CMK (cell line): ENCODE data around the gene TEKT3.

ENCODE experiments used
- DNase-seq: peaks from one replicate; pipeline ENCODE4 v3.0.0-alpha.2; 2010; ENCODE audit warnings: low read depth

TEKT3 gene

DNA sequence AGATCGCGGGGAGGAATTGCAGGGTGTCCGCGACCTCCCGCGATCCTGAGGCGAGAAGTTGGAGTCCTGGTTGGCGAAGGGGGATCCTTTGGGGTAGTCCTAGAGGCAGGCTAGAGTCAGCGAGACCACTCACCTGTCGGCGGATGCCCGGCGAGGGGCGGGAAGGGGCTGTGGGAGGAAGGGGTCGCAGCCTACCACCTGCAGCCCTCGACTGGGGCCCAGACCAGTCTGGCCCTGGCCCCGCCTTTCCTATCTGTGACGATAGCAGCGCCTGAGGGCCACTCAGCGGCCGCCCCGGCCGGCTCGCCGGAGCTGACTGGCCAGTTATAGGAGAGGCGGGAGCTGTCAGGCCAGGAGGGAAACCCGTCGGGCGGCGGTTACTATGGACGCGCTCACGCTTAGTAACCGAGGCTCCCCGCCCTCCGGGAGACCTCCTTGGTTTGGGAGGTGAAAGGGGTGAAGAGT is at the start of gene TEKT3:
Gene TEKT3, minus strand, starts transcription at position 213 of the 465 bp plus-strand sequence. CDS start 10,012 bp downstream, outside the sequence.
- DNase-seq, result no peak

DNA sequence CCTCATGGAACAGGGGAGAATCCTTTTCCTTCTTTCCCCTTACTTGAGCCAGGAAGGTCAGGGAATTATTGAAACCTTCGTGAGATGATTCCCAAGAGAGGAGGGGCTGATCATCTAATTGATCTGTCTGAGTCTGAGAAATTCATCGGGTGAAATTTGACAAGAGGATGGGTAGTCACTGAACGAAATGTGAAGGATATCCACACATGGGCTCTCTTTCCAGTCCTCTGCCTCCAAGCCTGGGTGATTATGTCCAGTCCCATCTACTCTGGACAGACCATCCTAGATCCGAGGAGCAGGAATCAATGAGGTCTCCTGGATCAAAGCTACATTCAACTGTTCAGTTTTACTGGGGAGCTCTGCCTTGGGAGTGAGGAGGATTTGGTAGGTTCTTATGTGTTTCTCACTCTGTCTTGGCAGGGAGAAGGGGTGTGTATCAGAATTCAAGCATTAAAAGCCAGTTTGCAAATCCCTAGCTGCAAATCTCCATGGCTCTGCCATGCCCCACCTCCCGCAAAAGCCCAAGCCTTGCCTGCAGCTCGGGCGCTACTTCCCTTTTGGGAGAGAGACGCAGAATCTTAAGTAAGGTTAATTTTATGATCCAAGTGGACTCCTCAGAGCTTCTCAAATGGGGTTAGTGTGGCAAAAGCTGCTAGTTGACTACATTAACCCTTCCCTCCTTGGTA is 47.1 kb upstream of the TEKT3 start:
- no peak for DNase-seq

DNA sequence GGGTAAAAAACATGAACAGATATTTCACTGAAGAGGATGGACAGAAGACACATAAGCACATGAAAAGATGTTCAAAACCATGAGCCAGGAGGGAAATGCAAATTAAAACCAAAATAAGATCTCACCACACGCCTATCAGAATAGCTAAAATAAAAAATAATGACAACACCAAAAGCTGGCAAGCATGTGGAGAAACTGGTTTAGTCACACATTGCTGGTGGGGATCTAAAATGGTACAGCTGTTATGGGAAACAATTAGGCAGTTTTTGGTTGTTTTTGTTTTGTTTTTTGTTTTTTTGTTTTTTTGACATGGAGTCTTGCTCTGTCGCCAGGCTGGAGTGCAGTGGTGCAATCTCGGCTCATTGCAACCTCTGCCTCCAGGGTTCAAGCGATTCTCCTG is 44.7 kb upstream of the TEKT3 start:
- DNase-seq, result no peak

DNA sequence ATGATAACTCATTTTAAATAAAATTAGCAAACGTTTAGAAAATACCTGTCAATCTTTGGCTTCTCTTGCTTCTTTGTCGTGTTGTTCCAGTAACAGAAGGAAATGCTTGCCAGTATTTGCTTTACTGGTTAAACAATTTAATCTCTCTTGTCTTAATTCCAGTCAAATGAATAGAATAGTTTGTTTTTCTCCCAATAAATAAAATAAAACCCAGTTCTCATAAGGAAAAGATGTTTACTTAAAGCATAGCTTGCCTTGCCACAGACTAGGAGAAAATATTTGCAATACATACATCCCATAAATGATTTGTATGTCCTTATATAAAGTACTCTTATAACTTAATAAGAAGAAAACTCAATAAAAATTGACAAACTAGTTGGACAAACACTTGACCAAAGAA is 43.9 kb upstream of the TEKT3 start:
- DNase-seq, result no peak

DNA sequence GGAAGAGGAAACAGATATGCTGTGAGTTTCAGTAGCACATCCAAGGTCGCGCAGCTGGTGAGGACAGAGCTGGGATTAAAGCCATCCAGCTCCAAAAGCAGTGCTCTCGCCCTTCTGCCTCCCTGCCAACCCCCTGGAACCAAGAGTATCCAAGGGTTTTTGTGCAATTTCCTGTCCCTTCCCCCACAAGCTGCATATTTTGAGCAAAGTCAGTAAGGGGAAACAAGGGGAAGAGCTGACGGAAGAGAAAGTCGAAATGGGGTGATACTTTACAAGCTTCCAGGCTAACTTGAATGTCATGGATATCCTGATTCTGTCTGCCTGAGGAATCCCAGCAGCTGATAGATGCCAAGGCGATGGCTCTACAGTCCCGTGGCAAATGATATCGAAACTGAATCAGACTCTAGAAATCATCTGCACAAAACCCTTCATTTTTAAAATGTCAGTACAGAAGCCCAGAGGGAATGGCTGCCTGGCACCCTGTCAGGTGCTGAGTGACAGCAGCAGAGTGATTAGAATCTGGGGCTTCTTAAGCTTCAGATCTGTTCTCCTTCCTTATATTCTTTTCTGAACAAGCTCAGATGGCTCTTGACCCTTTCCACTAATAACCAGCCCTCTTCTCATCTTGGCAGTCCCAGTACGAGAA is 42.9 kb upstream of the TEKT3 start:
- DNase-seq, result no peak

DNA sequence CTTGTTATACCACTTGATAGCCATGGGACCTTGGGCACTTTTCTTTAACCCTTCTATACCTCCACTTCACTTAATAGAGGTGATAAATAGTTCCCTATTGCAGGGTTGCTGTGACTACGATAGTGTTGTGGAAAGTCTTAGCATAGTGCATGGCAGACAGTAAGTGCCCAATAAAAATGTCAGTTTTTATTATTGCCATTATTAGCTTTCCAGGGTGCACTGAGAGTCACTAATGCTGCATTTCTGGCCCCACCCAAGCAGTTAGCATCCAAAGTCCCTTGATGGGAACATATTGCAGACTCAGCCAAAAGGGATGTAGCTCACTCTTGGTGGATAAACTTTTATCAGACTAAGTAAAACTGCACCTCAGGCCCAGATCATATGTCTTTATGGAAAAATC is 41.5 kb upstream of the TEKT3 start:
- no peak for DNase-seq

DNA sequence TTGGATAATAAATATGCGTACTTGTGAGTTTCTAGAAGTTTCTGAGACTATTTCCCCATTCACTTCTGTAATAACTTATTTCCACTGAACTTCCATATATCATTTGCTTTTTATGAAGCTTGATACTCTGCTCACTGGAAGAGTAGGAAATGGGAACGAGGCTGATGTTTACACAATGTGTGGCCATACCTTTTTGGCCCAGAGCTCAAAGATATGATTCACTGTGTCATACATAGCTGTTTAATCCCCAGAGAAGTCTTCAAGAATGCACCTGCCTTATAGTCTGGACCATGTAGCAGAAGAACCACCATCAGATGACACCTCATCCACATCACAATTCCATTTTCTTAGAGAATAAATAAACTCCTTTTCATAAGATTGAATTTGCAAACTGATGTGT is 40.3 kb upstream of the TEKT3 start:
- DNase-seq, result no peak

DNA sequence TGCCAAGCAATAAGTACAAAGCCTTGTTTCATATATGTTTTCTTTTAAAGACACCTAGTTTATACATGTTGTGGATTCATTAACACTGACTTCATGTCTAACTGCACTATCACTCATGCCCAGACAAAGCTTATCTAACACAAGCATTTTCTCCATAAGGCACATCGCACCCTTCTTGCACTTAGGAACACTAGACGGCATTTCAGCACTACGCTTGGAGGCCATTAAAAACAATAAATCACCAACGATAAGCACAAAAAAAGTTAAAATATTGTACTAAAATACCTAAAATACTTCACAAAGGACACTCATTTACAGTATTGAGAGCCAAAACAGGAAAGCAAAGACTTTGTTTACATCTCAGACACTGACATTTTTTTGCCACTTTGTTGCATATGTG is 39.0 kb upstream of the TEKT3 start:
- DNase-seq, result no peak

DNA sequence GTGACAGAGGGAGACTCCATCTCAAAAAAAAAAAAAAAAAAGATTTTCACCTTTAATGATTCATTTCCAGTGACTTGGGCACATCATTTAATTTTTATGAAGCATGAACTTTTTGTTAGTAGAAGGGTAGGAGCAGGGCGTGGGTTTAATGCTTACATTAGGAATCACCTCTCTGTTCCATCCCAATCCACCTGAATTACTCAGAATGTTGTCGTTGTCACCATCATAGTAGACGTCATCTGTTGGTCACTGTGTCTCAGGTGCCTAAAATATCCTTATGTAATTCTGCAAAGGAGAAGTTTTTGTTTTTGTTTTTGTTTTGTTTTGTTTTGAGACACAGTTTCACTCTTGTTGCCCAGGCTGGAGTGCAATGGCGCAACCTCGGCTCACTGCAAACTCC is 38.3 kb upstream of the TEKT3 start:
- DNase-seq, result no peak

DNA sequence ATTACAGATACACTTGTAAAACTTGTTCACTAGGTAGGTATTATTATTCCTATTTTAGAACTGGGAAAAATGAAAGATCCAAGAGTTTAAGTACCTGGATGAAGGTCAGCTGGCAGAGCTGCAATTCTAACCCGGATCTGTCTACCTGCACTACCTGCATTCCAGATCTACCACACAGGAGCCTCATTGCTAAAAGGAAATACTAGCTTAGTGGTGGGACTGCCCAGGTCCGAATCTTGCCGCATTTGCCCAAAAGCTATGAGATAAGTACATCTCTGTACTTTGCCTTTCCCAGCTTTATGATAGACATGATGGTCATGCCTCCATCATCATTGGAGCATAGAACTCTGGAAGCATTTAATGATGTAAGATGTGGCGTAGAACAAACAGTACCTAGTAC is 36.8 kb upstream of the TEKT3 start:
- DNase-seq, result no peak

DNA sequence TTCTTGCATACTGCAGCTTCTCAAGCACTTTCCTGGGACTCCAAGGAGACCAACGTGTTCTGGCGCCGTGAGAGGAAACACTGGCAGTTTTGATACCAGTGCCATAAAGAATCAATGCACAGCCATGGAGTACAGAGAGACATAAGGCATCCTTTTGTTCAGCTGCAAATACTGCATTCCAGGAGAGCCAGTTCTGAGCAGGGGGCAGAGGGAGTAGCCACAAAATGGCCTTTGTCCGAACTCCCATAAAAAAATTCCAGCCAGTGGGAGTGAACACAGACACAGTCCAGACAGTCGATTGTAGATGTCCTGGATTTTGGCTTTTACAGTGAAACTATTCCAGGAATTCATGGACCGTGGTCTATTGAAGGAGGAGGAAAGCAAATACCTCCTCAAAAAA is 36.2 kb upstream of the TEKT3 start:
- no peak for DNase-seq

DNA sequence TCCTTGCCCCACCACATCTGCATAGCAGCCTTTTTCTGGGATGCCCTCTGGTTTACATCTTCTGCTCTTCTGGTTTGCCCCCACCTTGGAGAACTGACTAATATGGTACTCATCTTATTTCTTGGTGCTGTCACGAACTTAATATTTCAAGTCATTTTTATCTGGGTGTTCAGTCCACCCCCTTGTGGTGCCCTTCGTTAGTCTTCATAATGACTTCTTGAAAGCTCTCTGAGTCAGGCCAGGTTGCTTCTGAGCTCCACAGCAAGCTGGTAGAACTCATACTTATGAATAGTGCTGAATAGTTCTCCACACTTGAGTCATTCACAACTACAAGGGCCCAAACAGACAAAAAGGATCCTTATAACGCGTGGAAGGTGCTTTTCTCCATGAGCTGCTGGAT is 35.8 kb upstream of the TEKT3 start:
- DNase-seq, result no peak

DNA sequence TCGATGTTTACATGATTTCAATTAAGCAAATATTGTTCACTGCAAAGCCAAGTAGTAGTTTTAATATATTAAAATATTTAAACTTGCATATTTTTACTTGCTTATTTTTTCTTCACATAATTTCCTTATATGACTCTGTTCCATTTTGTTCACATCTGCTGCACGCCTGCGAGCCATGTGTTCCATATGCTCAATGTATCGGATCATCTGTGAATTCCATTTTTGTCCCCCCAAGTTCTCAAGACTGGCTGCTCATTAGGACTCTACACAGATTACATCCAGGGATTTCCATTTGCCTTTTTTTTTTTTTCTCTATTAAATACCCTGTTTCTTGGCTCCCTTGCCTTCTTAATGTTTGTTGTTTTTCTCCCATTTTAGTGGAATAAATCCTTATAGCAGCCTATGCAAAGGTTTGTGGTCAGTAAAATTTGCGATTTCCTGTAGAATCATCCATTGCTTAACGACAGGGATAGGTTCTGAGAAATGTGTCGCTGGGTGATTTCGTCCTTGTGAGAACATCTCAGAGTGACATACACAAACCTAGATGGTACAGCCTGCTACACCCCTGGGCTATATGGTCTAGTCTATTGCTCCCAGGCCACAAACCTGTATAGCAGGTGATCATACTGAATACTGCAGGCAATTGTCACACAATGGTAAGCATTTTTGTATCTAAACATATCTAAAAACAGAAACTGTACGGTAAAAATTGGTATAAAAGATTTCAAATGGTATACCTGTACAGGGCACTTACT is 30.2 kb upstream of the TEKT3 start:
- no peak for DNase-seq

DNA sequence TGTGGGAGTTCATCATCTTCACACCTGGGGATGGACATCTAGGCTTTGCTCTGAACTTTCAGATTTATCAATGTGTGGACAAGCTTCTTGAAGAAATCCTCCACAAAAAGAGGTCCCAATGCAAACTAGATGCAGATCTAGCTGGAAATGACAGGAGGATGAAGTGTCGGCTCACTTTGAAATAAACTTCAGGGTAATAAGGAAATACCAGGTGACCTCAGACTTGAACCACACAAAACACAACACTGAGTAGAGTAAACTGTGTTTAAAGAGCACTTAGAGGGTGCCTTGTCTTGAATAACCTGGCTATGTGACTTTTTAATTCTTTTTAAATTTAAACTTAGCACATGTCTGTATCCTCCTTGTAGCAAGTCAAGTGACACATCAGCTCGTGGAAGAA is 27.2 kb upstream of the TEKT3 start:
- DNase-seq, result no peak

DNA sequence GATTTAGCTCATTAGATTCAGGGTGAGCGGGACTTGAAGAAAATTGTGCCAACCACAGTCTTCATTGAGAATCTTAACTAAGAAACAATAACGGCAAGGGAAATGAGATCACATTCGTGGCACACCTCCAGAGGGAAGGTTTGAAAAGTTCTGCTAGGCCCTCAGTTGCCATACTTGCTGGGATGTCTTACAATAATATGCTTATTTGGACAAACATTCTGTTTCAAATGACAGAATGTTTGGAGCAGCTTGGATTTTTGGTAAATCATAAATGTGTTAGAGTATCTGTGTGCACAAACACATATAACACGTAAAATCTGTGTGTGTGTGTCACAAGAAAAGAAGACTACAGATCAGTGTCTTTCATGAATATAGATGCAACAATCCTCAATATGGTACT is 24.6 kb upstream of the TEKT3 start:
- DNase-seq, result no peak

DNA sequence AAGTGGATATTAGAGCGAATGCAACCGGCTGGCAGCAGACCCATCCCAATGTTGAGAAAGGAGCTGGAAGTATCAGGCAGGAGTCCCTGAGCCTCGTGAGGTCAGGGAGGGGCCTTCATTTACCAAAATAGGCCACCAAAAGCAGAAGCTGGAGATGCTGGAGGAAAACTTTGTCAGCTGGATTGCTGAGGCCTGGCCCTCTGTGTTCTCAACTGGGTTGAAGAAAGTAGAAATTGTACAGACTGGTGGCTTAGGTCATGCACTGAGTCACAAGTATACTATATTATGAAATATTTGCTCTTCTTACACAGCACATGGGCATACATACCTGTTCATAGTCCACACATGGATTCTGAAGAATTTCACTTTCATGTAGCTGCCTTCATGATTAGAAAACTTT is 23.2 kb upstream of the TEKT3 start:
- DNase-seq, result no peak

DNA sequence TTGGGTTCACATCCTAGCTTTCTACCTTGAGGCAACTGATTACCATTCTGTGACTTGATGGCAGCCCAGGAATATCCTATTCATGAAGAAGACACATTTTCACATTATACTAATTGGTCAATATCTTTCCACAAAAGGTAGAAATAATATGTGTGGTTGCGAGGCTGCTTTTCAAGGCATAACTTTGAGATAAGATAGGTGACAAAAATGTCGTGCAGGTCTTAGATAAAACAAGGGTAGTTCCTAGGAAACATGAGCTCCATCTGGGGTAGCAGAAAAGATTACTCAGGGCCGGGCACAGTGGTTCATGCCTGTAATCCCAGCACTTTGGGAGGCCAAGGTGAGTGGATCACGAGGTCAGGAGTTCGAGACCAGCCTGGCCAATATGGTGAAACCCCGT is 22.3 kb upstream of the TEKT3 start:
- DNase-seq, result no peak

DNA sequence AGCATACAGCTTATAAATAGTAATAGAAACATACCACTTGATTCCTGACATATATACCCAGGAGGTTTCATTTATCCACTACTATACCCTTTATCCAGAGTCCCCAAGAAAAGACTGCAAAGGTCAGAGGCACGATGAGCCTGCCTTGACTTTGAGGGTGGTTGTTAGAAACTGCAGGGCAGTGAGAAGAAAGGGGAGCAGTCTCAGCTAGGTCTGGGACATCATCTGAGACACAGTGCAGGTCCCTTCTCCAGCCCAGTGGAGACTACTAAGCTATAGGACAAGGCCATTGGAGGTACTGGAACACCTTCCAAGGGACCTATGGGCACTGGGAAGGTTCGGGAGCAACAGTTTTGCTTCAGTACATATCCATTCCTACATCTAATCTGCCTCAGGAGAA is 20.2 kb upstream of the TEKT3 start:
- DNase-seq, result no peak

DNA sequence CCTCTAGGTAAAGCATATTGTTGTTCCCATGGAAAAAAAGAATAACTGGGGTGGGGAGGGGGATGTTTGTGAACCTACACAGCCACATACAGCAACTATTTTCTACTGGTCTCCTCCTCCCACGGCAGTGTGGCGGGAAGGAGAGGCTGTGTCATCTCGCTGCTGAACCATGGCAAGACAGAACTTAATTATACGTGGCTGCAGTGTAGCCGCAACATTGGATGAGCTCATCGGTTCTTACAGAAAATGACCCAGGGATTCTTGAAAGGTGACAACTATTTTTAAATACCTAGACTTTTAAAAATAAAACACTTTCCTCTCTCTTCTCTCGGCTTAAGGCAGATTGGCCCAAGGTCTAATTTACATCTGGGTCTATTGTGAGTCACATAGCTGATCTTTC is 19.8 kb upstream of the TEKT3 start:
- DNase-seq, result no peak

DNA sequence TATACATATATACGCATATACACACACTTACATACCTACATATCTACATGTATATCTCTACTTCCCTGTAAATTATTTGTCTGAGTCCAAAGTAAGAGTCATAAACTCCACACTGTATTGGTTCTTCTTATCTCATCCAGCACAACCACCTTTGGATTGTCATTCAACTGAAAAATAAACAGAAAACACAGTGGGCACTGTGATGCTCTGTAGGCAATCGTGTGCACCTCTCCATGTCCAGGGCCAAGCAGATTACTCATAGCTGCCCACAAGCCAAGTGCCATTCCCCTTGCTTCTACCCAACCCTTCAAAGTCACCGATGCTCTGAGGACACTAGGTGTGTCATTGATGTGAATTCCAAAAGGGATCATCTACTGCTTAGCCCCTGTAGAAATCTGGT is 12.9 kb upstream of the TEKT3 start:
- no peak for DNase-seq

DNA sequence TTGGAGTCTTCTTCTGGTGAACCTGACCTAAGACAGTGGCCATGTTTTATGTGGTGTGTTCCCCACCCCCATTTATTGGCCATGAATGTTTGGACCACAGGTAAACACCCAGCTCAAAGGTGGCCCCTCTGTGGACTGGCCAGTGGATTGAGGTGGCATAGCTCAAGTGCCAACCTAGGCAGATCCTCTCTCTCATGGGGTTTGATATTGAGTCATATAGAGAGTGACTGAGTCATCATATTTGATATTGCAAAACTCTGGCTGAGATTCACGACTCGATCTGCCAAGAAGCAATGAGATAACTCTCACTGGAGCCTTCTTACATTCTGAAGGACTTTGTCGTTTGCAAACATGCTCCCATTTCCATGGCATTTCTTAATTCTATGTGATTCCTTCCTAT is 10.5 kb upstream of the TEKT3 start:
- no peak for DNase-seq

DNA sequence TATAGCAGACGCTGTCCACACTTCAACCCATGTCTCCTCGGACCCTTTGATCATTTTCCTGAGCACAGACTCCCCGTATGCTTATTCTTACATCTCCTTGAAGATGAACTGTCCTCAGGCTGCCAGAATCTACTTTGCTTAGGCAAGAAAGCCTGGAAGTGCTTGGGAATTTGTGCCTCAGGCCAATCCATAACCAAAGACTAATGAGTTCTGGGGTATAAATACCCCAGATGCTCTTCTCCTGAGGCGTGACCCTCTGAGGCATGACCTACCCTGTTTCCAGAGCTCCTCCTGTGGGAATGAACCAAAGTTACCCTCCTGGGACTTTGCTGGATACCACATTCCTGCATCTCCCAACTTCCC is 10.1 kb upstream of the TEKT3 start:
- no peak for DNase-seq

DNA sequence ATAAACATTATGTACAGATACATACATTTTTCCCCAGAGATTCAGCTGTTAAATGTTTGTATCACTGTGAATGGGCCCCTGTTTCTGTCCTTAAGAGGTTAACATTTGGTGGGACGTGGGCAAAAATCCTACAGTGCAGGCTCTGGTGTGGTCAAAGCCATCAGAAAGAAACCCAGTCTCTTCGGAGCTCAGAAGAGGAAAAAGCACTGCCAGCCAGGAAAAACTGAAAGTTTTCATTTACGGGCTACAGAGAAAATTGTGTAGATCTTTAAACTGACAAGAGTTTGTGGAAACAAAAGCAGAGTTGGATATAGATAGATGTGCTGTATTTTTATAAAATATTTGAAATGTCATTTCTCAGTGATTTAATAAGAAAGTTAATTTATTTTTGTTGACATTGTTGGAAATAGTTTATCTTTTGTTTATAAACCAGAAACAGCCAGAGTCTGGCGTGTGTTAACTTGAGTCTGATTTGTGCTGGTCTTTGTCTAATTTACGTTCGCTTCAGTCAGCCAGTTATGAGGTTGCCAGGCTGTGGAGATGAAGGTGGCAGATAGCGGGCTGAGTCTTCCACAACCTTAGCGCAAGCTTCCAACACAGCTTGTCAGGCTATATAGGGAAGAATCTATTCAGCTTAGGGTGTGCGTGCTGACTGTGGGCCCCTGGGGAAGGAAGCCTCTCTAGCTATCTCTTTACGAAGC is 9.5 kb upstream of the TEKT3 start:
- DNase-seq, result no peak
